Heart left ventricle (tissue), 16 donors: ENCODE measurements around the gene S1PR2. TPM values are rescaled to one million over a fixed set of nuclear protein-coding genes. Genes with fewer than 3 reads are reported as not detected.

Source experiments
- ATAC-seq, 4 donors: fragments of 200-7000 bp; cut with Tn5 transposase; one replicate each; pipeline ENCODE4 v1.9.1; 2020 to 2022; ENCODE audit warnings: moderate library complexity in 4 of 4, mild to moderate bottlenecking in 3 of 4, moderate number of reproducible peaks in 1 of 4
- DNase-seq, 5 donors: peaks; one replicate each; pipeline ENCODE4 v3.0.0-alpha.2; 2020
- H3K27ac ChIP-seq, 12 donors: fragments of 200-600 bp; sonication (generic) in 4 of 12; one replicate each; pipeline versions ENCODE4 v1.5.0 to v1.8.0; 2016 to 2022; ENCODE audit warnings: mild to moderate bottlenecking in 2 of 12
- H3K27me3 ChIP-seq, 9 donors: fragments of 200-600 bp; sonication (generic) in 2 of 9; one replicate each; pipeline versions ENCODE4 v1.5.1 to v1.8.0; 2016 to 2022; ENCODE audit warnings: mild to moderate bottlenecking in 3 of 9
- H3K36me3 ChIP-seq, 9 donors: fragments of 200-600 bp; sonication (generic) in 2 of 9; one replicate each; pipeline versions ENCODE4 v1.5.0 to v1.8.0; 2018 to 2022; ENCODE audit warnings: mild to moderate bottlenecking in 2 of 9
- H3K4me1 ChIP-seq, 12 donors: fragments of 200-600 bp; sonication (generic) in 4 of 12; one replicate each; pipeline versions ENCODE4 v1.5.0 to v1.8.0; 2016 to 2022; ENCODE audit warnings: mild to moderate bottlenecking in 3 of 12
- H3K4me3 ChIP-seq, 12 donors: fragments of 200-600 bp; sonication (generic) in 4 of 12; one replicate each; pipeline versions ENCODE4 v1.5.0 to v1.8.0; 2017 to 2022; ENCODE audit warnings: mild to moderate bottlenecking in 9 of 12, moderate library complexity in 4 of 12
- H3K9me3 ChIP-seq, 12 donors: fragments of 200-600 bp; sonication (generic) in 4 of 12; one replicate each; pipeline versions ENCODE4 v1.5.0 to v1.8.0; 2016 to 2022; ENCODE audit warnings: mild to moderate bottlenecking in 1 of 12
- POLR2A ChIP-seq, 2 donors: fragments of 450-650 bp; IDR thresholded peaks; one replicate each; pipeline ENCODE4 v1.6.1; 2017; ENCODE audit warnings: antibody characterized with exemption in 2 of 2, mild to moderate bottlenecking in 2 of 2, moderate library complexity in 2 of 2
- WGBS, 4 donors: extraction: QIAGEN DNeasy Blood & Tissue Kit in 2 of 4; methylation state at CpG; one replicate each; pipeline versions ENCODE4 v1.1.5 to v1.1.7; 2013 to 2018; 5-methylcytosine and 5-hydroxymethylcytosine counted together
- intact Hi-C, 10 donors: fragments of 100-400 bp; cut with DNase I; formaldehyde crosslinking; loops; one replicate each; pipeline versions ENCODE4 v1.11.1 to v1.14.2; 2022
- polyA plus RNA-seq, 2 donors: library from polyadenylated mRNA; stranded (reverse); fragments of 200-250 nt; gene quantifications; one replicate each; pipeline ENCODE4 v1.2.3, GENCODE V29; 2013
- total RNA-seq, 9 donors: library from RNA; depleted of rRNA in 2 of 9; stranded (reverse); fragments of >200 nt in 2 of 9; fragmentation: NEBNext Ultra II Directional in 3 of 9; extraction: Animal tissue kit (Norgen Biotek cat#: 25700) in 3 of 9; gene quantifications; one replicate each; pipeline versions ENCODE4 v1.1.0 to v1.2.4, GENCODE V29; 2016 to 2023
- TF ChIP-seq, protein P1 (sequence below), 12 donors: fragments of 200-600 bp; sonication (generic) in 4 of 12; IDR thresholded peaks; one replicate each; pipeline versions ENCODE4 v1.5.0 to v1.8.0; 2018 to 2022; ENCODE audit warnings: antibody characterized with exemption in 12 of 12, mild to moderate bottlenecking in 5 of 12
- donor health status: ischemic (EF 13 %, LVEDD 7.1; RV severe dilation, severe dysfunction).
- donor health status: healthy with polysubstance abuse.
- donor health status: DM: no; HTN: yes; CAD: no.
- donor health status: DM: no; HTN: no; CAD: no.
- donor health status: ischemic (EF 25% LVEDD 6.9; RV normal size, moderate dysfunction).
- donor health status: ischemic (EF 25% LVEDD 5.7; RV mildly dilated, moderate dysfunction).
- donor health status: healthy.
- donor health status: DM: yes; HTN: yes; CAD: no.
- donor health status: ischemic (EF 35%, LVEDD 5.7; RV mildly dilated, moderate dysfunction).
- donor health status: nonischemic (EF 11% LVEDD 7.7; RV severe dilation, severe dysfunction).
- donor health status: DM: yes; HTN: yes; CAD: no.
- donor health status: PGD.
- donor health status: ischemic (EF 29% LVEDD 5.4; RV normal size, mild dysfunction).
- donor health status: nonischemic (EF 23%, LVEDD 6.1; RV moderate dilation, normal function).

S1PR2 gene
- total and polyA plus RNA-seq, 11 donors, result 1.0 to 14.2 (median 4.3) TPM

DNA sequence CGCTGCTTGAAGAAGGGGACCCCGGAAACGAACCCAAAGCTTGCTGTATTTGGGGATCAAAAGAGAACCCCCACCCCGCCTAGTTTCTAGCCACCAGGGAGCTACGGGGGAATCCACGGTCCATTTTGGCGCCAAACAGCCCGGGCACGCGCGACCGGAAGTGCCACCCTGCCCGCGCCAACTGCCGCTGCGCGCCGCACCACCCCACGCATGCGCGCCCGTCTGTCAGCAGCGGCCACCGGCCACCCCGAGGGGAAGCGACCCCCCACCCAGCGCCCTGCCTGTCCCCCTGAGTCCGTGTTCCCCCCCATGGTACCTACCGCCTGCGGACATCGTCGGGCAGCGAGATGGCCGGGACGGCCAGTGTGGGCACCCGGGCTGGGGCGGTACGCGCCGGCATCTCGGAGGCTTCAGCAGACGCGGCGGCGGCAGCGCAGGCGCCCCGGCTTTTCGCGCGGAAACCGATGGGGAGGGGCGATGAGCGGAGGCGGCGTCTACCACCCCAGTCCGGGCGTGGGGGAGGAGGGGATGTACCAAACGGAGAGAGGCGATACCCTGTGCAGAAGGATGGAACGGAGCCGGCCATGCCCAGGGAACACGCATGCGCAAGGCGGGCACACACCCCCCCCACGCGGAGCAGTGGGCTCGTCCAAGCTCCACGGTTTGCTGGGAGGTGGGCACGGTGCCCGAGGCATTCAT, 36.5 kb downstream of the S1PR2 start, which contains the start of gene DNMT1:
DNMT1 (minus strand) TSS at position 454 of the 699 bp plus-strand sequence; CDS start at position 400, 54 bp downstream.
- DNase-seq (peak; percentile 95 to 98 (median 96)), ATAC-seq (peak; percentile 96 to 99 (median 98))
- peak within 1 kb of the TSS; percentile 52 to 92 (median 86) for H3K27ac ChIP-seq
- no peaks in the 10 kb centered on the region for H3K9me3 ChIP-seq
- peaks cover 0 to 23% (median 0%) of the 10 kb centered on the region in 9 donors for H3K36me3 ChIP-seq
- peaks cover 0 to 53% (median 20%) of the 10 kb centered on the region in 12 donors for H3K4me1 ChIP-seq
- TF ChIP-seq POLR2A (IDR thresholded peaks at IDR 0.05), result peak in 1 of 2 donors; percentile 71
- TF ChIP-seq, protein P1, sequence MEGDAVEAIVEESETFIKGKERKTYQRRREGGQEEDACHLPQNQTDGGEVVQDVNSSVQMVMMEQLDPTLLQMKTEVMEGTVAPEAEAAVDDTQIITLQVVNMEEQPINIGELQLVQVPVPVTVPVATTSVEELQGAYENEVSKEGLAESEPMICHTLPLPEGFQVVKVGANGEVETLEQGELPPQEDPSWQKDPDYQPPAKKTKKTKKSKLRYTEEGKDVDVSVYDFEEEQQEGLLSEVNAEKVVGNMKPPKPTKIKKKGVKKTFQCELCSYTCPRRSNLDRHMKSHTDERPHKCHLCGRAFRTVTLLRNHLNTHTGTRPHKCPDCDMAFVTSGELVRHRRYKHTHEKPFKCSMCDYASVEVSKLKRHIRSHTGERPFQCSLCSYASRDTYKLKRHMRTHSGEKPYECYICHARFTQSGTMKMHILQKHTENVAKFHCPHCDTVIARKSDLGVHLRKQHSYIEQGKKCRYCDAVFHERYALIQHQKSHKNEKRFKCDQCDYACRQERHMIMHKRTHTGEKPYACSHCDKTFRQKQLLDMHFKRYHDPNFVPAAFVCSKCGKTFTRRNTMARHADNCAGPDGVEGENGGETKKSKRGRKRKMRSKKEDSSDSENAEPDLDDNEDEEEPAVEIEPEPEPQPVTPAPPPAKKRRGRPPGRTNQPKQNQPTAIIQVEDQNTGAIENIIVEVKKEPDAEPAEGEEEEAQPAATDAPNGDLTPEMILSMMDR (IDR thresholded peaks at IDR 0.05), result no peak
- intact Hi-C loops, result loop anchor here in 7 of 10 donors (1.0 to 10.0 kb wide), 7 partner anchors 33 to 58 kb away; partner anchors contain the start of genes MRPL4 (in 1 of the 7) and S1PR2 (in 1 of the 7)
- H3K27me3 ChIP-seq, result no peaks in the 10 kb centered on the region
- WGBS, 4 donors, result 0 to 1% (median 0%) methylated on average over 11 to 71 of the region's 71 CpGs
- peak within 1 kb of the TSS; percentile 46 to 94 (median 76) for H3K4me3 ChIP-seq

DNA sequence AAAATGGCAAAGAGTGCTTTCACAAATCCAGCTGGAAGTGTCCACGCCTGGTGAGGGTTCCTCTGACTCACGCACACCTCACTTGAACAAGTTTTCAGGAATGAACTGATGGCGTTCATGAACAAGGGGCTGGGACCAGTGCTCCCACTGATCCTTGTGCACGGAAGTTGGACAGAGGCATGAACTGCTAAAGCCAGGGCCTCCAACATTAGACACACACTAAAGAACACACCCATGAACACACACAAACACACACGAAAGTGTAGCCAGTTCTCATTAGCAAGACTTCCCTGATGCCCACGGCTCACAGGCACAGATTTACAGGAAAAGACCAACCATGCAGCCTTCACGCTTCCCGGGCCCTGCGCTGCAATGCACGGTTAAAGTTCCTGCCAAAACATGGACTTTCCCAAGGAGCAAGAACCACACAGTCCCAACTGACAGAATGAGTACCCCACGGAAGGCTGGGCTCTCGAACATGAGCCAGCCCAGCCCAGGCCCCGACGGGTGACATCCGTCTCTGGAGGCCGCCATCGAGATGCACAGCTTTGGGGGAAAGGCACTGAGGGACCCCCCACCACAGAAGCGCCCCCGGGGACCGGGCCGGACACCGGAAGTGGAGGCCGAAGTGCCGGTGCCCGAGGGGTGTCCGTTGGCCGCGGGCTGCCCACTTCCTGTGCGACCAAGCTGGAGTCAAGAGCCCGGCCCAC, 37.2 kb downstream of the S1PR2 start:
- H3K9me3 ChIP-seq, result no peaks in the 10 kb centered on the region
- peak in 3 of 4 donors; percentile 1 to 32 (median 11) for ATAC-seq
- H3K36me3 ChIP-seq, result peaks cover 0 to 27% (median 0%) of the 10 kb centered on the region in 9 donors
- 1 to 2% (median 1%) methylated on average over 20 to 30 of the region's 30 CpGs for WGBS, 4 donors
- H3K27me3 ChIP-seq, result no peaks in the 10 kb centered on the region
- DNase-seq, result peak in 1 of 5 donors; percentile 59
- H3K27ac ChIP-seq, result peak overlapping the region in 11 of 12 donors; percentile 71 to 92 (median 87)
- peaks cover 0 to 46% (median 20%) of the 10 kb centered on the region in 12 donors for H3K4me1 ChIP-seq
- H3K4me3 ChIP-seq, result peak overlapping the region; percentile 46 to 94 (median 76)
- intact Hi-C loops, result loop anchor here in 7 of 10 donors (2.0 to 10.0 kb wide), 6 partner anchors 33 to 58 kb away; partner anchors contain the start of genes MRPL4 (in 1 of the 7) and S1PR2 (in 1 of the 7)
- TF ChIP-seq POLR2A (IDR thresholded peaks at IDR 0.05), result no peak
- TF ChIP-seq, protein P1 (IDR thresholded peaks at IDR 0.05), result no peak

DNA sequence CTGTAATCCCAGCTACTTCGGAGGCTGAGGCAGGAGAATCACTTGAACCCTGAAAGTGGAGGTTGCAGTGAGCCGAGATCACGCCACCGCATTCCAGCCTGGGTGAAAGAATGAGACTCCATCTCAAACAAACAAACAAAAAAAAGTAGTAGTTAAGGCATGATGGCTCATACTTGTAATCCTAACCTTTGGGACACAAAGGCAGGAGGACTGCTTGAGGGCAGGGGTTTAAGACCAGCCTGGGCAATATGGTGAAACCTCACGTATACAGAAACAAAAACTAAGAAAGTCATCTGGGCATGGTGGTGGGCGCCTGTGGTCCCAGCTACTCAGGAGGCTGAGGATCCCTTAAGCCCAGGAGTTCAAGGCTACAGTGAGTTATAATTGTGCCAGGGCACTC, 38.2 kb downstream of the S1PR2 start:
- intact Hi-C loops, result loop anchor here in 6 of 10 donors (5.0 to 10.0 kb wide), 5 partner anchors 34 to 59 kb away; partner anchors contain the start of genes MRPL4 (in 1 of the 6) and S1PR2 (in 1 of the 6)
- Histone ChIP-seq H3K36me3 (peaks cover 0 to 38% (median 0%) of the 10 kb centered on the region in 9 donors), H3K4me1 (peaks cover 0 to 38% (median 22%) of the 10 kb centered on the region in 12 donors), H3K4me3 (peak overlapping the region in 2 of 12 donors; percentile 76 to 94), H3K9me3 (no peaks in the 10 kb centered on the region), H3K27ac (peak overlapping the region in 1 of 12 donors; percentile 92), H3K27me3 (no peaks in the 10 kb centered on the region)
- DNase-seq (no peak), ATAC-seq (no peak)
- 86 to 94% (median 92%) methylated on average over 6 of the region's 6 CpGs for WGBS, 4 donors
- TF ChIP-seq, protein P1 (IDR thresholded peaks at IDR 0.05), result no peak
- TF ChIP-seq POLR2A (IDR thresholded peaks at IDR 0.05), result no peak
